Fibroblast of villous mesenchyme (primary cell): ENCODE results near the gene GID8. TPM values are rescaled to one million over a fixed set of nuclear protein-coding genes. Genes with fewer than 3 reads are reported as not detected.

ENCODE experiments used
- DNase-seq: peaks from one replicate; pipeline ENCODE4 v3.0.0-alpha.2; 2010; ENCODE audit warnings: low read depth
- H3K4me3 ChIP-seq: 2 replicates; pipeline ENCODE4 v1.5.1; 2011; ENCODE audit warnings: low read depth, mild to moderate bottlenecking, low read length
- CTCF ChIP-seq: IDR thresholded peaks from 2 replicates; pipeline ENCODE4 v1.5.1; 2012; ENCODE audit warnings: low read depth, mild to moderate bottlenecking, low read length; ENCODE audit not compliant: insufficient read depth
- total RNA-seq: library from RNA; depleted of rRNA; stranded (reverse); fragments of >200 nt; gene quantifications from 2 replicates; pipeline ENCODE4 v1.2.3, GENCODE V29; 2012

GID8 gene
- total RNA-seq, 1 donor: 34.5 TPM

- TF ChIP-seq CTCF: no peak
- no peak overlapping the region for H3K4me3 ChIP-seq
- DNase-seq: no peak
These were observed 21.1 kb upstream of the GID8 start for GRCh38 chr20:62916703-62917476.

GRCh38 chr20:62917720-62918119 lies 20.2 kb upstream of the GID8 start:
- H3K4me3 ChIP-seq: no peak overlapping the region
- TF ChIP-seq CTCF: no peak
- DNase-seq: no peak

- H3K4me3 ChIP-seq: no peak overlapping the region
- DNase-seq: no peak
- TF ChIP-seq CTCF: no peak
These were observed 19.8 kb upstream of the GID8 start for GRCh38 chr20:62918147-62918546.

- no peak for DNase-seq
- no peak for TF ChIP-seq CTCF
These were observed 19.1 kb upstream of the GID8 start for GRCh38 chr20:62918831-62919230.

GRCh38 chr20:62920039-62920645 lies 17.8 kb upstream of the GID8 start:
- TF ChIP-seq CTCF: no peak
- H3K4me3 ChIP-seq: no peak overlapping the region

More at GRCh38 chr20:62918831-62919230, 19.1 kb upstream of the GID8 start:
- no peak overlapping the region for H3K4me3 ChIP-seq

GRCh38 chr20:62921119-62921687 lies 16.7 kb upstream of the GID8 start:
- DNase-seq: peak; percentile 60
- peak; percentile 72 for TF ChIP-seq CTCF
- no peak overlapping the region for H3K4me3 ChIP-seq

More at GRCh38 chr20:62920039-62920645, 17.8 kb upstream of the GID8 start:
- DNase-seq: no peak
